HL-60 (cell line): ENCODE measurements around the gene GABPB1.

Source experiments
- CTCF ChIP-seq: IDR thresholded peaks from one replicate; pipeline ENCODE4 v1.5.1; 2011; ENCODE audit warnings: low read length, control low read depth, inconsistent platforms; ENCODE audit not compliant: insufficient read depth
- POLR2AphosphoS5 ChIP-seq: IDR thresholded peaks from 2 replicates; pipeline ENCODE4 v1.6.1; 2012; ENCODE audit warnings: low read depth

GRCh38 chr15:50304836-50305235 lies 50.2 kb downstream of the GABPB1 start:
- TF ChIP-seq CTCF (no peak), POLR2AphosphoS5 (no peak)
